ENCODE results near the gene CACHD1. TPM values are rescaled to one million over a fixed set of nuclear protein-coding genes. Genes with fewer than 3 reads are reported as not detected.
A peak's percentile ranks its signal among the peaks of the same experiment; 100 is the strongest.

The CACHD1 gene
- total RNA-seq, 1 donor from 2014 or later, result 44.6 TPM

GRCh38 chr1:64527165-64527564, 57.2 kb downstream of the CACHD1 start:
- no peak for DNase-seq (ENCODE audit: extremely low spot score, unreplicated experiment)

GRCh38 chr1:64527786-64528185, 57.9 kb downstream of the CACHD1 start:
- no peak overlapping the region for H3K4me3 Mint-ChIP-seq
- H3K4me1 Mint-ChIP-seq (ENCODE audit: unreplicated experiment), result peaks cover 68% of the 10 kb centered on the region
- H3K27me3 Mint-ChIP-seq, result peaks cover 11% of the 10 kb centered on the region
- H3K27ac Mint-ChIP-seq, result no peak overlapping the region
- peaks cover 13% of the 10 kb centered on the region for H3K36me3 Mint-ChIP-seq
- DNase-seq (ENCODE audit: extremely low spot score, unreplicated experiment), result no peak
- H3K9me3 Mint-ChIP-seq, result no peaks in the 10 kb centered on the region
- no peak for TF ChIP-seq CTCF (conservative IDR thresholded peaks at IDR 0.05)

More at GRCh38 chr1:64527165-64527564, 57.2 kb downstream of the CACHD1 start:
- H3K4me1 Mint-ChIP-seq (ENCODE audit: unreplicated experiment), result peaks cover 71% of the 10 kb centered on the region
- H3K36me3 Mint-ChIP-seq, result peaks cover 10% of the 10 kb centered on the region
- no peaks in the 10 kb centered on the region for H3K9me3 Mint-ChIP-seq
- no peak overlapping the region for H3K27ac Mint-ChIP-seq
- peaks cover 13% of the 10 kb centered on the region for H3K27me3 Mint-ChIP-seq
- no peak for TF ChIP-seq CTCF (conservative IDR thresholded peaks at IDR 0.05)
- H3K4me3 Mint-ChIP-seq, result peak overlapping the region; percentile 6

- no peak for DNase-seq (ENCODE audit: extremely low spot score, unreplicated experiment)
- no peak overlapping the region for H3K4me3 Mint-ChIP-seq
- H3K36me3 Mint-ChIP-seq, result peaks cover 21% of the 10 kb centered on the region
- H3K4me1 Mint-ChIP-seq (ENCODE audit: unreplicated experiment), result peaks cover 46% of the 10 kb centered on the region
- H3K27ac Mint-ChIP-seq, result no peak overlapping the region
- H3K9me3 Mint-ChIP-seq, result peaks cover 5% of the 10 kb centered on the region
- H3K27me3 Mint-ChIP-seq, result peaks cover 3% of the 10 kb centered on the region
- no peak for TF ChIP-seq CTCF (conservative IDR thresholded peaks at IDR 0.05)
These were observed 61.2 kb downstream of the CACHD1 start for GRCh38 chr1:64530969-64531692.

- no peak for TF ChIP-seq CTCF (conservative IDR thresholded peaks at IDR 0.05)
- peaks cover 42% of the 10 kb centered on the region for H3K4me1 Mint-ChIP-seq (ENCODE audit: unreplicated experiment)
- no peak overlapping the region for H3K4me3 Mint-ChIP-seq
- H3K27ac Mint-ChIP-seq, result no peak overlapping the region
- no peaks in the 10 kb centered on the region for H3K27me3 Mint-ChIP-seq
- H3K9me3 Mint-ChIP-seq, result peaks cover 5% of the 10 kb centered on the region
- peaks cover 21% of the 10 kb centered on the region for H3K36me3 Mint-ChIP-seq
- DNase-seq (ENCODE audit: extremely low spot score, unreplicated experiment), result no peak
These were observed 62.7 kb downstream of the CACHD1 start for GRCh38 chr1:64532646-64533045.

- no peak for TF ChIP-seq CTCF (conservative IDR thresholded peaks at IDR 0.05)
- no peak for DNase-seq (ENCODE audit: extremely low spot score, unreplicated experiment)
- Mint-ChIP-seq H3K9me3 (peaks cover 5% of the 10 kb centered on the region), H3K4me3 (peak overlapping the region; percentile 10), H3K36me3 (peaks cover 16% of the 10 kb centered on the region), H3K27me3 (no peaks in the 10 kb centered on the region), H3K4me1 (ENCODE audit: unreplicated experiment) (peaks cover 55% of the 10 kb centered on the region), H3K27ac (no peak overlapping the region)
These were observed 66.3 kb downstream of the CACHD1 start for GRCh38 chr1:64535938-64536835.
